GM19193 (cell line): ENCODE data around the gene CCN5.

Experiments used
- POLR2A ChIP-seq: IDR thresholded peaks from 4 replicates; pipeline ENCODE4 v1.6.1; 2011; ENCODE audit not compliant: insufficient read depth, insufficient read length; ENCODE audit errors: extremely low read depth

The CCN5 gene

GRCh38 chr20:44693627-44694026 lies 21.5 kb upstream of the CCN5 start:
- TF ChIP-seq POLR2A, result no peak

GRCh38 chr20:44694159-44694558 lies 21.0 kb upstream of the CCN5 start:
- TF ChIP-seq POLR2A, result no peak

- no peak for TF ChIP-seq POLR2A
Measured at GRCh38 chr20:44695295-44695673, 19.9 kb upstream of the CCN5 start.

- no peak for TF ChIP-seq POLR2A
Measured at GRCh38 chr20:44695674-44696300, 19.4 kb upstream of the CCN5 start.

GRCh38 chr20:44696315-44696714 lies 18.9 kb upstream of the CCN5 start:
- TF ChIP-seq POLR2A, result no peak

DNA sequence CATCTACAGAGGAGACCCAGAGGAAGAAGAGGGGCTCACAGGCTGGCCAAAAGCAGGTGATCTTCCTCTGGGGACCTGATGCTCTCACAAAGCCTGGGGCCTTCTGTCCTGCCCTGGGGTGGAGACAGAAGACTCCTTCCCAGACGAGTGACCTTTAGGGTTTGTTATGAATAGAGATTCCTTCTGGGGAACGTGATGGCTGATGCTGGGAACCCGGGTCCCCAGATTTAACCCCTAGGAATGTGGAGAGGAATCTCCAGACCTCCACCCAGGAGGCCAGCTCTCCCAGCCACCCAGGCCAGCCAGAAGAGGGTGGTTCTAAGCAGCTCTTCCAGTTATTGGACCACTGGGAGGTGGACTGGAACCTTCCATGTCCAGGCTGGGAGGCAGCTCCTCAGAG lies 16.8 kb upstream of the CCN5 start:
- no peak for TF ChIP-seq POLR2A

DNA sequence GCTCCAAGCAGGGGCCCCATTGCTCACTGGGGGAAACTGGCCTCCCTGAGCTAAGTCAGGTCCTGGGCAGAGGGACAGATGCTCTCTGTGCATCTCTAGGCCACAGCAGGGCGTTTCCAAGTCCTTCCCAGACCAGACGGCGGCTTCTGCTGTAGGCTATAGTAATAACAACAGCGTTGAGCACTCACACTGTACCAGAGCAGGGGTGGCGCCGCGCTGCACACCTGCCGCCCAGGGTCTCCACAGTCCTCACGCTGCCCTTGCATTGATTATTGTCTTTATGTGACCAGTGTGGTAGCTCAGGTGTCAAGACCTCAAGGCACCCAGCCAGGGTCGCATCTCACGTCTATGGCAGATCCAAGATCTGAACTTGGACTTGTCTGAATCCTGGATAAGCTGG lies 14.9 kb upstream of the CCN5 start:
- TF ChIP-seq POLR2A, result no peak

- TF ChIP-seq POLR2A, result no peak
Measured at GRCh38 chr20:44701118-44701857, 13.9 kb upstream of the CCN5 start.

GRCh38 chr20:44701858-44702256 lies 13.3 kb upstream of the CCN5 start:
- no peak for TF ChIP-seq POLR2A

DNA sequence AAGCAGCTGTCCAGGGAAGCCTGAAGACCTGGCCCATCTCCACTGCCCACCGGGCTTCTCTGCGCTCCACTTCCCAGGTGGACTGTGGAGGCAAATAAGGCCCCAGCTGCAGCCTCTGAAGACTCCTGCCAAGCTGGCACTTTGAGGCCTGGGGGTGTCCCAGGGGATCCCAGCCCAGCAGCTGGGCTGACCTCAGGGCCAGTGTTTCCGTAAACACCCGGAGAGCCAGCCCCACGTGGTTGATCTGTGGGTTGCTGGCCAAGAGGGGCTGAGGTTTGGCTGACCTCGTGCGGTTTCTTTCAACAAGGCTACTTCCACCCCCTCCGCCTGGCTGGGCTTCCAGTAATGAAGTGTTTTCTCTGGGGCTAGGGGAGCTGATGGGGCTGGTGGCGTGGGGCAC lies 12.4 kb upstream of the CCN5 start:
- no peak for TF ChIP-seq POLR2A

- TF ChIP-seq POLR2A, result no peak
Measured at GRCh38 chr20:44703183-44703925, 11.8 kb upstream of the CCN5 start.

- no peak for TF ChIP-seq POLR2A
Measured at GRCh38 chr20:44703956-44704488, 11.1 kb upstream of the CCN5 start.

DNA sequence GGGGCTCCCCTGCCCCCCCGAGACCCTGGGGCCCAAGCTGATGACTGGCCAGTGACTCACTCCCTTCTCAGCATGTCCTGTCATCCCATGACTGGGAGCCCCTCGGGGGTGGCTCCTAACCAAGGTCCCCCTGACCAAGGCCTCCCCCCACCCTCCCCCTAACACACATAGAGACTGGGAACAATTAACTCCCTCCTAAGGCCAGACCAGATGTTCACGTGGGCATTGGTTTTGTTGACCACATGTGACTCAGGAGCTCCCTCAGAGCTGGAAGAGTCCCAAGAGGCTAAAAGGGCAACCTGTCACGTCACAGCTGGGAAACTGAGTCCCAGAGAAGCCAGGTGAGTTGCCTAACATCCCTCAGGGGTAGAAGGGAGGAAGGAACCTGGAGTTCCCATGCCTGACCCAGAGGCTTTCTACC lies 10.6 kb upstream of the CCN5 start:
- no peak for TF ChIP-seq POLR2A

DNA sequence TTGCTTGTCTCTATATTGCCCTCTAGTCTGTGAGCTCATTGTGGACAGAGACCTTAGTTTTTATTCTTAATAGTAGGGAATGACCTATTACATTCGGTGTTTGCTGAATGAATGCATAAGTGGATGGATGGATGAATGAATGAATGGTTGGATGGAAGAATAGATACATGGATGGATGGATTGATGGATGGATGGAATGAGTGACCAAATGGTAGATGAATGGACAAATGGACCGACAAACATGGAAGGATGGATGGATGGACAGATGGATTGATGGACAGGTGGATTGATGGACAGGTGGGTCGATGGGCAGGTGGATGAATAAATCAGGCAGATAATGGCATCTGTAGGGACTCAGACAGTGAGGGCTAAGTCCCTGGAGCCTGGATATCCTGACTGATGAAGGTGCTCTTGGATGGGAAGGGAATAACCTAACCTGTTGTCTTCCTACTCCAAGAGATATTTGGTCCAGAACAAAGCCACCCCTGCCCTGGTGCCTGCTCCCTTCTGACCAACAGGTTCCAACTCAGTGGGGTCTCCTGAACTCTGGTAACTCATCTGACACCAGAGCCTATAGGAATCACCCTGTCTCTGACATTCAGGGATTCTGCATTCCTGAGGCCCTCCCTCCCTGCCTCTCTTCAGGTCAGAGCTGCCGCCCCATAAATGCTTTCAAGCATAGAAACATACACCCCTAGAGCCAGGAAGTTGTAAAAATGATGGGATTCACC lies 9.6 kb upstream of the CCN5 start:
- no peak for TF ChIP-seq POLR2A
